Motor neuron (in vitro differentiated cells): ENCODE measurements around the gene ANKMY1. TPM values are rescaled to one million over a fixed set of nuclear protein-coding genes. Genes with fewer than 3 reads are reported as not detected.
"Not testable (repeated sequence)": the region's sequence is repeated elsewhere in the genome, so short reads cannot be mapped to it uniquely, and the experiment has no call there.

Source experiments
- ATAC-seq, 8 experiments: fragments of 200-7000 bp; cut with Tn5 transposase; replicated peaks in 6 of 8; 2 replicates each; pipeline ENCODE4 v1.8.0; 2021; ENCODE audit warnings: mild to moderate bottlenecking in 8 of 8, moderate library complexity in 8 of 8
- H3K27ac ChIP-seq, 2 donors: fragments of 250-450 bp; sonication (Bioruptor Pico); 2 replicates each; pipeline ENCODE4 v1.9.0; 2021; ENCODE audit warnings: antibody characterized with exemption in 2 of 2, mild to moderate bottlenecking in 2 of 2, moderate library complexity in 1 of 2
- H3K4me1 ChIP-seq, 2 donors: fragments of 250-450 bp; sonication (Bioruptor Pico); replicated peaks in 1 of 2; 2 replicates each; pipeline ENCODE4 v1.6.1; 2021; ENCODE audit warnings: antibody characterized with exemption in 2 of 2, mild to moderate bottlenecking in 2 of 2, moderate library complexity in 1 of 2
- H3K4me3 ChIP-seq, 5 donors: fragments of 250-450 bp; sonication (Bioruptor Pico); 2 replicates each; pipeline ENCODE4 v1.9.0; 2021; ENCODE audit warnings: antibody characterized with exemption in 5 of 5, mild to moderate bottlenecking in 5 of 5, moderate library complexity in 4 of 5
- WGBS, 10 experiments: fragments of 450-650 bp; shearing (Covaris generic); methylation state at CpG; one replicate each; pipeline ENCODE4 v1.0.0; 2022; 5-methylcytosine and 5-hydroxymethylcytosine counted together
- in situ Hi-C, 9 experiments: fragments of 400-800 bp; cut with MboI; loops; one replicate each; pipeline ENCODE4 v1.15.0; 2021; ENCODE audit warnings: low sequenced_read_pairs in 9 of 9, low pct_unique_long_range_greater_than_20kb in 2 of 9; ENCODE audit not compliant: unreplicated experiment in 9 of 9
- total RNA-seq, 8 experiments: library from RNA; unstranded; fragments of 300-600 nt; gene quantifications; 2 replicates each; pipeline versions ENCODE4 v1.2.3 to v1.2.4, GENCODE V29; 2022

Gene ANKMY1
- total RNA-seq, 8 experiments from 2014 or later: 4.9 to 27.3 (median 9.5) TPM

GRCh38 chr2:240500561-240501423, 57.0 kb downstream of the ANKMY1 start:
- Histone ChIP-seq H3K27ac (no peak overlapping the region), H3K4me3 (no peak overlapping the region), H3K4me1 (no peaks in the 10 kb centered on the region)
- no peak for ATAC-seq
- in situ Hi-C loops: no loop called here
- 80 to 100% (median 93%) methylated on average over 1 to 11 of the region's 24 CpGs; no CpG with 5 or more reads in 5 of the 10 experiments for WGBS, 10 experiments

DNA sequence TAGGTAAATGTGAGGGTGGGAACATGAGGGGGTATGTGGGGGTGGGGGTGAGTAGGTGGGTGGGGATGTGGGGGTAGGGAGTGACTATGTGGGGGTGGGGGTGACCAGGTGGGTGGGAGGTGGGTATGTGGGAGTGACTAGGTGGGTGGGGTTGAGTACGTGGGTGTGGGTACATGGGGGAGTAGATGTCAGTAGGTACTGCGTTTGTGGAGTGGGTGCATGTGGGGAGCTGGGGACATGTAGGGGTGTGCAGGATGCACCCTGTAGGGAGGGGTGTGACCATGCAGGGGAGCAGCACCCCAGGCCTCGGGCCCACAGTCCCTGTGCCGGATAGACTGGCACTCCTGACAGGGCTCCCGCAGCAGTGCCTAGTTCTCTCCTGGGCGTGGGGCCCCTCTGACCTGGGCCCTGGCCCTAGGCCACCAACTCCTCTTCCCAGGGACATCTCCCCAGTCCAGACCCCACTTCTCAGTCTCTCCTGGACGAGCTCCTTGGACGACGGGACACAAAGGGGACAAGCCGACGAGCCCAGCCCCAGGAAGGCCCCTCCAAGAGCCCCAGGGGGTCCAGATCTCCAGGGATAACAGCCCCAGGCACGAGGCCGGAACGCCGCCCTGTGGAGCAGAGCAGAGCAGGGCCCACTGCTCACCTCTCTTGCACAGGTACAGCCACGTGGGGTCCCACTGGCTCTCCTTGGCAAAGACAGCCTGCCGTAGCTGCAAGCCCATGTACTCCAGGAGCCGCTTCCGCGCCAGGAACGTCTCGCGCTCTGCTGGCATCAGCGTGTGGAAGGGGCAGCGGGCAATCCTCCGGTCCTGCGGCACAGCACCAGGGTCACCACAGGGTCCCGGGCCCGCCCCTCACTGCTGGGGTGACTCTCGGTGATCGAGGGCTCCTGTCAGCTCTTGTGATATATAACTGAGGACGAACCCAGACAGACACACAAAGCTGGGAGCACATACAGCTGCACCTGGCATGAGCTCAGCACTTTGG, 58.2 kb downstream of the ANKMY1 start:
- no peak for ATAC-seq
- no peak overlapping the region for H3K4me3 ChIP-seq
- H3K27ac ChIP-seq: no peak overlapping the region
- H3K4me1 ChIP-seq: no peaks in the 10 kb centered on the region
- WGBS, 10 experiments: 60 to 95% (median 86%) methylated on average over 2 to 4 of the region's 32 CpGs; no CpG with 5 or more reads in 7 of the 10 experiments
- in situ Hi-C loops: no loop called here

DNA sequence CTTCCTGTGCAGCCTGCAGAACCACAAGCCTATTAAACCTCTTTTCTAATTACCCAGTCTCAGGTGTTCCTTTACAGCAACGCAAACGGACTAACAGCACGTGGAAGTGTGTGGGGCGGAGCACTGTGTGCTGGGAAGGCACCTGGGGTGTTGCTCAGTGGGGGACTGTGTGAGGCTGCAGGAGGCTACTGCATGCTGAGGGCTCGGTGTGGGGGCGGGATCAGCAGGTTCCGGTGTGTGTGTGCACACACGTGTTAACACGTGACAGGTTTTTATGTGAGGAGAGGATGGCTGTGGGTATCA, 58.9 kb downstream of the ANKMY1 start:
- Histone ChIP-seq H3K27ac (no peak overlapping the region), H3K4me1 (no peaks in the 10 kb centered on the region), H3K4me3 (no peak overlapping the region)
- WGBS, 10 experiments: 71 to 95% (median 89%) methylated on average over 3 to 4 of the region's 9 CpGs; no CpG with 5 or more reads in 5 of the 10 experiments
- ATAC-seq: no peak
- in situ Hi-C loops: no loop called here

DNA sequence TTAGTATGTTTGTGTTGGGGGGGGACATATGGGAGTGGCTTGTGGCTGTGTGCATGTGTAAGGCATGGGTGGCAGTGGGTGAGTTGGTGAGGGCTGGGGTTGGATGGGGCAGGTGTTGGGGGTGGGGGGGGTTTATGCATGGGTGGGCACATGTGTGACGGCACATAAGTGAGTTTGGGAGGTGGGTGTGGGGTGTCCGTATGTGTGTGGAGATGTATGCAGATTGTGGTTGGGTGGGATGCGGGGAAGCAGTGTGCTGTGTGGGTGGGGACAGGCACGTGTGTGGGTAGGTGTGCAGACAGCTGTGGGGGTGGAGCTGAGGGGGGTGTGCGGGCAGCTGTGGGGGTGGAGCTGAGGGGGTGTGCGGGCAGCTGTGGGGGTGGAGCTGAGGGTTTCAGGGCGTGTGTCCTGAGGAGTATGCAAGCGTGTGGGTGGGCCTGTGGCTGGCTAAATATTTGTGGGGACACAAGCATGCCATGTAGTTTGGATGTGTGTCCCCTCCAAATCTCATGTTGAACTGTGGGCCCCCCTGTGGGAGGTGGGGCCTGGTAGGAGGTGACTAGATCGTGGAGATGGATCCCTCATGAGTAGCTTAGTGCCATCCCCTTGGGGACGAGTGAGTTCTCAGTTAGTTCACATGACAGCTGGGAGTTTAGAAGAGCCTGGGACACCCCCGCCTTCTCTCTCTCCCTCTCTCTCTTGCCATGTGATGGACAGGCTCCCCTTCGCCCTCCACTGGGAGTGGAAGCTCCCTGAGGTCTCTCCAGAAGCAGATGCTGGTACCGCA, 59.4 kb downstream of the ANKMY1 start:
- 83 to 100% (median 91%) methylated on average over 1 to 4 of the region's 13 CpGs; no CpG with 5 or more reads in 4 of the 10 experiments for WGBS, 10 experiments
- in situ Hi-C loops: no loop called here
- H3K4me3 ChIP-seq: no peak overlapping the region
- peak in 2 of 8 experiments; percentile 74 to 86 for ATAC-seq
- H3K4me1 ChIP-seq: no peaks in the 10 kb centered on the region
- no peak overlapping the region for H3K27ac ChIP-seq

- ATAC-seq: peak in 2 of 8 experiments; percentile 42 to 51
- H3K4me3 ChIP-seq, H3K27ac ChIP-seq, H3K4me1 ChIP-seq, in situ Hi-C loops: not testable (repeated sequence)
- WGBS, 10 experiments: 80 to 100% (median 97%) methylated on average over 3 to 5 of the region's 7 CpGs; no CpG with 5 or more reads in 4 of the 10 experiments
These were observed 60.7 kb downstream of the ANKMY1 start for GRCh38 chr2:240497082-240497481.

DNA sequence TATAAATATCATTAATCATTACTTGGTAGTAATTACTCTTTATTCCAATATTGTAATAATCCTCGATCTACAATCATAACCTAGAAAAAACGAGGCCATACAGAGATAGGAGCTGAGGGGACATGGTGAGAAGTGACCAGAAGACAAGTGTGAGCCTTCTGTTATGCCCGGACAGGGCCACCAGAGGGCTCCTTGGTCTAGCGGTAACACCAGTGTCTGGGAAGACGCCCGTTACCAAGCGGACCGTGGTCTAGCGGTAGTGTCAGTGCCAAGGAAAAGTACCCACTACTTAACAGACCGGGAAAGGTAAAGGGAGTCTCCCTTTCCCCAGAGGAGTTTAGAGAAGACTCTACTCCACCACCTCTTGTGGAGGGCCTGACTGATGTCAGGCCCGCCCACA, 62.8 kb downstream of the ANKMY1 start:
- H3K4me3 ChIP-seq, H3K27ac ChIP-seq, in situ Hi-C loops, H3K4me1 ChIP-seq, ATAC-seq: not testable (repeated sequence)
- 0 to 93% (median 63%) methylated on average over 1 to 9 of the region's 11 CpGs; no CpG with 5 or more reads in 2 of the 10 experiments for WGBS, 10 experiments

- WGBS, 10 experiments: 40 to 80% (median 60%) methylated on average over 1 of the region's 1 CpG; no CpG with 5 or more reads in 7 of the 10 experiments
These were observed 63.5 kb downstream of the ANKMY1 start for GRCh38 chr2:240494194-240494793.

DNA sequence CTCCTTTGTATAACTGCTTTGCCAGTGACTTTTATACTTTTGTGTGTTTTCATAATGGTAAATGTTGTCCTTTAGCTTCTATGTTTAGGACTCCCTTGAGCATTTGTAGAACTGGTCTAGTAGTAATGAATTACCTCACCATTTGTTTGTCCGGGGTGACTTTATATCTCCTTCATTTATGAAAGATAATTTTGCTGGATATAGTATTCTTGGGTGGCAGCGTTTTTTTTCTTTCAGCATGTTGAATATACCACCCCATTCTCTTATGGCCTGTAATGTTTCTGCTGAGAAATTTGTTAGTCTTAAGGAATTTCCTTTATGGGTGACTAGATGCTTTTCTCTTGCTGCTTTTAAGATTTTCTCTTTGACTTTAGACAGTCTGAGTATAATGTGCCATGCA, 66.3 kb downstream of the ANKMY1 start:
- in situ Hi-C loops: no loop called here
- no peaks in the 10 kb centered on the region for H3K4me1 ChIP-seq
- no peak overlapping the region for H3K27ac ChIP-seq
- H3K4me3 ChIP-seq: no peak overlapping the region
- WGBS, 10 experiments: 45 to 100% (median 78%) methylated on average over 1 to 2 of the region's 2 CpGs
- no peak for ATAC-seq

More at GRCh38 chr2:240494194-240494793, 63.5 kb downstream of the ANKMY1 start:
- no peak for ATAC-seq
- Histone ChIP-seq H3K4me3 (no peak overlapping the region), H3K27ac (no peak overlapping the region), H3K4me1 (no peaks in the 10 kb centered on the region)
- in situ Hi-C loops: no loop called here

- ATAC-seq: no peak
- H3K27ac ChIP-seq: no peak overlapping the region
- WGBS, 10 experiments: 44 to 100% (median 65%) methylated on average over 1 to 5 of the region's 11 CpGs; no CpG with 5 or more reads in 2 of the 10 experiments
- H3K4me3 ChIP-seq: no peak overlapping the region
- in situ Hi-C loops: no loop called here
- no peaks in the 10 kb centered on the region for H3K4me1 ChIP-seq
These were observed 75.6 kb downstream of the ANKMY1 start for GRCh38 chr2:240482141-240482540.

DNA sequence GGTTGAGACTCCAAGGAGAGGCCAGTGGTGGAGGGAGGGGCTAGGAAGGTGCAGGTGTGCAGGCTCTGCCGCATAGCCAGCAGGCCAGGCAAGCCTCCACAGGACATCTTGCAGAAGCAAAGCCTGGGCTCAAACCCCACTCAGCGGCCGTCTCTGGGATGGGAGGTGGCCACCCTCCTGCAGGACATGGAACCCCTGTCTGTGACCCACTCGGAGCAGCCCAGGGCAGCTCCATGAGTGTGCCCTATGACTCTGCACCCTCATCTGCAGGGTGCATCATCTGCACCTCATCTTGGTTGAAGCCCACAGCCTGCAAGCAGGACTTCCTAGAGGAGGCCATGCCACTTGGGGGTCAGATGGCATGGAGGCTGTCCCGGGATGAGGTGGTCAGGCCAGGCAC, 76.1 kb downstream of the ANKMY1 start:
- WGBS, 10 experiments: 67 to 72% methylated on average over 2 to 3 of the region's 5 CpGs; no CpG with 5 or more reads in 8 of the 10 experiments
- Histone ChIP-seq H3K4me1 (no peaks in the 10 kb centered on the region), H3K4me3 (no peak overlapping the region), H3K27ac (no peak overlapping the region)
- in situ Hi-C loops: no loop called here
- ATAC-seq: no peak

DNA sequence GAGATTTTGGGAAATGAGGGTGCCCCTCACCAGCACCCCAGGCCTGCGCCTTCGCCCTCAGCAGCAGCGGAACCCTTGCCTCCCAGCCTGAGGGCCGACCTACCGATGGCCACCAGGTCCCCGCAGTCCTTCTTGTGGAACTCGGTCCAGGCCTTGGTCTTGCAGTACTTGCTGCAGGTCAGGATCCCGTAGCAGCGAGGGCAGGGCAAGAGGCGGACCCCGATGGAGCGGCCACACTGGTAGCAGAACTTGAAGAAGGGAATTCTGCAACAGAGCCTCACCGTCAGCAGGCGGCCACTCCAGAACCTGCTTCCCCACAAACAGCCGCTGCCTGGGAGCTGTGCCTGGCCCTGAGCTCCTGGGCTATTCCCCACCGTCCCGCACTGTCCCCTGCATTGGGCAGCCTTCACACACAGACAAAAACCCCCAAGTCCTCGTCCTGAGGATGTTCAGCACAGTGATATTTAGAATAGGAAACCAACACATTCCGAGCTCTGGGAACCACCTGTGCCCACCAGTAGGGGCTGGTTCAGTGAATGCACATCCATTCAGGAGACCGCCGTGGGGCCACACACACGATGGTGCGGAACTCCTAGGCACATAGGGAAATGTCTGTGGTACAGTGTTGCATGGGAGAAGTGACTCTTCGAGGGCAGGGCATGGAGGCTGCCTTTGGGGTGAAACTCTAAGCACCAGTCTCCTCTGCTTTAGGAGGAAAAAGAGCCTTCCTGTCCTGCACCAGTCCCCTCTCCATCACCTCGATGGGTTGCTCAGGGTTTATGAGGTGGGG, 76.8 kb downstream of the ANKMY1 start:
- no peaks in the 10 kb centered on the region for H3K4me1 ChIP-seq
- no peak for ATAC-seq
- in situ Hi-C loops: no loop called here
- no peak overlapping the region for H3K27ac ChIP-seq
- WGBS, 10 experiments: 20 to 100% (median 84%) methylated on average over 1 to 10 of the region's 25 CpGs; no CpG with 5 or more reads in 2 of the 10 experiments
- H3K4me3 ChIP-seq: no peak overlapping the region
